MM.1S (cell line): ENCODE results near the gene ZNF385D.

Experiments used
- DNase-seq: peaks from one replicate; pipeline ENCODE4 v3.0.0-alpha.2; 2015
- H2AFZ ChIP-seq: fragments of 300-600 bp; sonication (generic); 2 replicates; pipeline ENCODE4 v1.6.0; 2016; ENCODE audit warnings: antibody characterized with exemption, low read length
- H3F3A ChIP-seq: fragments of 300-600 bp; sonication (generic); 2 replicates; pipeline ENCODE4 v1.6.1; 2016; ENCODE audit warnings: mild to moderate bottlenecking, antibody characterized with exemption, low read length, moderate library complexity, mixed read lengths; ENCODE audit not compliant: insufficient read depth
- H3K27ac ChIP-seq: fragments of 300-600 bp; sonication (generic); 2 replicates; pipeline ENCODE4 v1.5.1; 2016; ENCODE audit warnings: mild to moderate bottlenecking, low read length
- H3K27me3 ChIP-seq: fragments of 300-600 bp; sonication (generic); replicated peaks from 2 replicates; pipeline ENCODE4 v1.6.0; 2016; ENCODE audit warnings: low read length; ENCODE audit not compliant: insufficient read depth
- H3K36me3 ChIP-seq: fragments of 300-600 bp; sonication (generic); replicated peaks from 2 replicates; pipeline ENCODE4 v1.6.1; 2016; ENCODE audit warnings: mild to moderate bottlenecking, low read length, mixed read lengths; ENCODE audit not compliant: insufficient read depth
- H3K4me1 ChIP-seq: fragments of 300-600 bp; sonication (generic); 2 replicates; pipeline ENCODE4 v1.6.1; 2016; ENCODE audit warnings: low read length, mixed read lengths
- H3K4me2 ChIP-seq: fragments of 300-600 bp; sonication (generic); 2 replicates; pipeline ENCODE4 v1.6.0; 2016; ENCODE audit warnings: low read depth, low read length
- H3K4me3 ChIP-seq: fragments of 300-600 bp; sonication (generic); 2 replicates; pipeline ENCODE4 v1.5.1; 2016; ENCODE audit warnings: low read length, mixed read lengths
- H3K79me2 ChIP-seq: fragments of 300-600 bp; sonication (generic); 2 replicates; pipeline ENCODE4 v1.6.1; 2016; ENCODE audit warnings: mixed run types, low read length, mixed read lengths
- H3K9ac ChIP-seq: fragments of 300-600 bp; sonication (generic); 2 replicates; pipeline ENCODE4 v1.6.1; 2016; ENCODE audit warnings: low read length, mixed read lengths
- H3K9me2 ChIP-seq: fragments of 300-600 bp; sonication (generic); replicated peaks from 2 replicates; pipeline ENCODE4 v1.6.1; 2016; ENCODE audit warnings: mild to moderate bottlenecking, low read length, mixed read lengths; ENCODE audit not compliant: insufficient read depth
- H3K9me3 ChIP-seq: fragments of 300-600 bp; sonication (generic); replicated peaks from 2 replicates; pipeline ENCODE4 v1.6.1; 2016; ENCODE audit warnings: mild to moderate bottlenecking, low read length, mixed read lengths; ENCODE audit not compliant: insufficient read depth
- H4K20me1 ChIP-seq: fragments of 300-600 bp; sonication (generic); 2 replicates; pipeline ENCODE4 v1.6.1; 2016; ENCODE audit warnings: mild to moderate bottlenecking, low read length, moderate library complexity, mixed read lengths; ENCODE audit not compliant: insufficient read depth
- EZH2 ChIP-seq: fragments of 300-600 bp; sonication (generic); optimal IDR thresholded peaks from 2 replicates; pipeline ENCODE3; 2017; ENCODE audit warnings: low read depth, mild to moderate bottlenecking, antibody characterized with exemption, low read length, mixed read lengths
- EZH2phosphoT487 ChIP-seq: fragments of 300-600 bp; sonication (generic); IDR thresholded peaks from 2 replicates; pipeline ENCODE4 v1.6.1; 2018; ENCODE audit warnings: antibody characterized with exemption, low read length
- TF ChIP-seq, protein P1 (sequence below): fragments of 300-600 bp; sonication (generic); IDR thresholded peaks from 2 replicates; pipeline ENCODE4 v1.5.1; 2016; ENCODE audit warnings: antibody characterized with exemption, low read length, mixed read lengths

Gene ZNF385D

GRCh38 chr3:21682206-21682605 is 68.8 kb downstream of the ZNF385D start:
- H3K27ac ChIP-seq = no peak overlapping the region
- no peak for DNase-seq
- H3K36me3 ChIP-seq = no peaks in the 10 kb centered on the region
- H3K27me3 ChIP-seq = no peaks in the 10 kb centered on the region
- TF ChIP-seq, protein P1, sequence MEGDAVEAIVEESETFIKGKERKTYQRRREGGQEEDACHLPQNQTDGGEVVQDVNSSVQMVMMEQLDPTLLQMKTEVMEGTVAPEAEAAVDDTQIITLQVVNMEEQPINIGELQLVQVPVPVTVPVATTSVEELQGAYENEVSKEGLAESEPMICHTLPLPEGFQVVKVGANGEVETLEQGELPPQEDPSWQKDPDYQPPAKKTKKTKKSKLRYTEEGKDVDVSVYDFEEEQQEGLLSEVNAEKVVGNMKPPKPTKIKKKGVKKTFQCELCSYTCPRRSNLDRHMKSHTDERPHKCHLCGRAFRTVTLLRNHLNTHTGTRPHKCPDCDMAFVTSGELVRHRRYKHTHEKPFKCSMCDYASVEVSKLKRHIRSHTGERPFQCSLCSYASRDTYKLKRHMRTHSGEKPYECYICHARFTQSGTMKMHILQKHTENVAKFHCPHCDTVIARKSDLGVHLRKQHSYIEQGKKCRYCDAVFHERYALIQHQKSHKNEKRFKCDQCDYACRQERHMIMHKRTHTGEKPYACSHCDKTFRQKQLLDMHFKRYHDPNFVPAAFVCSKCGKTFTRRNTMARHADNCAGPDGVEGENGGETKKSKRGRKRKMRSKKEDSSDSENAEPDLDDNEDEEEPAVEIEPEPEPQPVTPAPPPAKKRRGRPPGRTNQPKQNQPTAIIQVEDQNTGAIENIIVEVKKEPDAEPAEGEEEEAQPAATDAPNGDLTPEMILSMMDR = no peak
- TF ChIP-seq EZH2 (no peak), EZH2phosphoT487 (no peak)
- H3F3A ChIP-seq = no peaks in the 10 kb centered on the region
- no peaks in the 10 kb centered on the region for H3K79me2 ChIP-seq
- no peak overlapping the region for H2AFZ ChIP-seq
- H3K9me2 ChIP-seq = no peaks in the 10 kb centered on the region
- H3K4me2 ChIP-seq = no peak overlapping the region
- no peak overlapping the region for H3K4me3 ChIP-seq
- no peak overlapping the region for H3K9ac ChIP-seq
- H3K4me1 ChIP-seq = no peaks in the 10 kb centered on the region
- H3K9me3 ChIP-seq = no peaks in the 10 kb centered on the region
- no peaks in the 10 kb centered on the region for H4K20me1 ChIP-seq

DNA sequence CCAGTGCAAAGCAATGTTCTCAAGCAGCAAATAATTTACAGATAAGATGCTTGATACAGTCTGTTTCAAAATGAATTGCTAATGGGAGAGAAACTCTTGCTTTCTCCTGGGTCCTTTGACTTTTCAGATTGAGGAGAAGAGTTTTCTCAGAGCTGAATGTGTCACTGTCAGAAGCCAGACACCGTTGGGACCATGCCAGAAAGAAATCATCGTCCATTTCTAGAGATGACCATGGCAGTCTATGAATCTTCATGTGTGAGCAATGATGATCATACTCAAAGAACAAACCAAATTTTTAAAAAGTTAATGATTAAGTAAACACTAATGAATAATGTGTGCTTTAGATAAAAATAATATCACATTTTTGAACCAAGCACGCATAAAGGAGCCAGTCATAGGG is 77.6 kb downstream of the ZNF385D start:
- H3F3A ChIP-seq = no peaks in the 10 kb centered on the region
- H3K27ac ChIP-seq = no peak overlapping the region
- no peaks in the 10 kb centered on the region for H3K9me2 ChIP-seq
- H3K79me2 ChIP-seq = no peaks in the 10 kb centered on the region
- H3K4me3 ChIP-seq = no peak overlapping the region
- TF ChIP-seq EZH2phosphoT487 (no peak), EZH2 (no peak)
- TF ChIP-seq, protein P1 = no peak
- no peak overlapping the region for H3K4me2 ChIP-seq
- H3K9ac ChIP-seq = no peak overlapping the region
- H3K27me3 ChIP-seq = no peaks in the 10 kb centered on the region
- H4K20me1 ChIP-seq = no peaks in the 10 kb centered on the region
- no peaks in the 10 kb centered on the region for H3K9me3 ChIP-seq
- H3K36me3 ChIP-seq = no peaks in the 10 kb centered on the region
- H2AFZ ChIP-seq = no peak overlapping the region
- no peak for DNase-seq
- no peaks in the 10 kb centered on the region for H3K4me1 ChIP-seq

DNA sequence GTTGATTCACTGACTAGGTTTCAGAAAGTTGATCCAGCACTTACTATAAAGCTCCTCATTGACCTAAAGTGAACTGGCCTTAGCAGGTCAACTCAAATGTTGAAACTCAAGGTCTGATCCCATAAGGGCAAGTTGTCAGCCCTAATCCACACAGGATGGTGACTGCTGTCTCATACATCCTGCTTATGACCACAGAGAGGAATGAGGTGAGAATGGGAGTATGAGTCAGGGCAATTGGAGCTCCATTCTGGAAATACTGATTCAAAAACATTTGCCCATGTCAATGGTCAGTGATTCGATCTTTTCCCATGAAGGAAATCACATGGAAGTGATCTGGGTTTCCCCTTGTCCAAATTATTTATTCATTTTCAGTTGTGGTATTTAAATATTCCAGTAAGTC is 78.7 kb downstream of the ZNF385D start:
- H3K27me3 ChIP-seq = no peaks in the 10 kb centered on the region
- no peak overlapping the region for H3K9ac ChIP-seq
- no peak overlapping the region for H3K4me2 ChIP-seq
- H3K4me1 ChIP-seq = no peaks in the 10 kb centered on the region
- no peaks in the 10 kb centered on the region for H3K36me3 ChIP-seq
- TF ChIP-seq EZH2phosphoT487 = no peak
- TF ChIP-seq, protein P1 = no peak
- TF ChIP-seq EZH2 = no peak
- H3K9me2 ChIP-seq = no peaks in the 10 kb centered on the region
- no peaks in the 10 kb centered on the region for H3F3A ChIP-seq
- H3K79me2 ChIP-seq = no peaks in the 10 kb centered on the region
- no peak for DNase-seq
- H3K27ac ChIP-seq = no peak overlapping the region
- no peak overlapping the region for H3K4me3 ChIP-seq
- no peak overlapping the region for H2AFZ ChIP-seq
- H3K9me3 ChIP-seq = no peaks in the 10 kb centered on the region
- H4K20me1 ChIP-seq = no peaks in the 10 kb centered on the region
